22Rv1 (cell line): ENCODE results near the gene GNG14.

Experiments
- ZFX ChIP-seq: fragments of 450-650 bp; IDR thresholded peaks from 2 replicates; pipeline ENCODE4 v1.6.1; 2017; ENCODE audit warnings: antibody characterized with exemption, borderline replicate concordance
- TF ChIP-seq, protein P1 (sequence below): fragments of 450-650 bp; IDR thresholded peaks from 2 replicates; pipeline ENCODE4 v1.5.1; 2017; ENCODE audit warnings: mild to moderate bottlenecking

GRCh38 chr19:12681074-12681987 is 6.5 kb upstream of the GNG14 start, which contains the start of gene DHPS:
- TF ChIP-seq, protein P1, sequence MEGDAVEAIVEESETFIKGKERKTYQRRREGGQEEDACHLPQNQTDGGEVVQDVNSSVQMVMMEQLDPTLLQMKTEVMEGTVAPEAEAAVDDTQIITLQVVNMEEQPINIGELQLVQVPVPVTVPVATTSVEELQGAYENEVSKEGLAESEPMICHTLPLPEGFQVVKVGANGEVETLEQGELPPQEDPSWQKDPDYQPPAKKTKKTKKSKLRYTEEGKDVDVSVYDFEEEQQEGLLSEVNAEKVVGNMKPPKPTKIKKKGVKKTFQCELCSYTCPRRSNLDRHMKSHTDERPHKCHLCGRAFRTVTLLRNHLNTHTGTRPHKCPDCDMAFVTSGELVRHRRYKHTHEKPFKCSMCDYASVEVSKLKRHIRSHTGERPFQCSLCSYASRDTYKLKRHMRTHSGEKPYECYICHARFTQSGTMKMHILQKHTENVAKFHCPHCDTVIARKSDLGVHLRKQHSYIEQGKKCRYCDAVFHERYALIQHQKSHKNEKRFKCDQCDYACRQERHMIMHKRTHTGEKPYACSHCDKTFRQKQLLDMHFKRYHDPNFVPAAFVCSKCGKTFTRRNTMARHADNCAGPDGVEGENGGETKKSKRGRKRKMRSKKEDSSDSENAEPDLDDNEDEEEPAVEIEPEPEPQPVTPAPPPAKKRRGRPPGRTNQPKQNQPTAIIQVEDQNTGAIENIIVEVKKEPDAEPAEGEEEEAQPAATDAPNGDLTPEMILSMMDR = no peak
- TF ChIP-seq ZFX = no peak
